ENCODE results near the gene SYNE4. TPM values are rescaled to one million over a fixed set of nuclear protein-coding genes. Genes with fewer than 3 reads are reported as not detected.

SYNE4 gene
- total and polyA plus RNA-seq, 9 of the 15 experiments (the other 6 are each of a cell fraction or from before 2014, with no cell fraction given): 0.03 to 0.65 (median 0.29) TPM

DNA sequence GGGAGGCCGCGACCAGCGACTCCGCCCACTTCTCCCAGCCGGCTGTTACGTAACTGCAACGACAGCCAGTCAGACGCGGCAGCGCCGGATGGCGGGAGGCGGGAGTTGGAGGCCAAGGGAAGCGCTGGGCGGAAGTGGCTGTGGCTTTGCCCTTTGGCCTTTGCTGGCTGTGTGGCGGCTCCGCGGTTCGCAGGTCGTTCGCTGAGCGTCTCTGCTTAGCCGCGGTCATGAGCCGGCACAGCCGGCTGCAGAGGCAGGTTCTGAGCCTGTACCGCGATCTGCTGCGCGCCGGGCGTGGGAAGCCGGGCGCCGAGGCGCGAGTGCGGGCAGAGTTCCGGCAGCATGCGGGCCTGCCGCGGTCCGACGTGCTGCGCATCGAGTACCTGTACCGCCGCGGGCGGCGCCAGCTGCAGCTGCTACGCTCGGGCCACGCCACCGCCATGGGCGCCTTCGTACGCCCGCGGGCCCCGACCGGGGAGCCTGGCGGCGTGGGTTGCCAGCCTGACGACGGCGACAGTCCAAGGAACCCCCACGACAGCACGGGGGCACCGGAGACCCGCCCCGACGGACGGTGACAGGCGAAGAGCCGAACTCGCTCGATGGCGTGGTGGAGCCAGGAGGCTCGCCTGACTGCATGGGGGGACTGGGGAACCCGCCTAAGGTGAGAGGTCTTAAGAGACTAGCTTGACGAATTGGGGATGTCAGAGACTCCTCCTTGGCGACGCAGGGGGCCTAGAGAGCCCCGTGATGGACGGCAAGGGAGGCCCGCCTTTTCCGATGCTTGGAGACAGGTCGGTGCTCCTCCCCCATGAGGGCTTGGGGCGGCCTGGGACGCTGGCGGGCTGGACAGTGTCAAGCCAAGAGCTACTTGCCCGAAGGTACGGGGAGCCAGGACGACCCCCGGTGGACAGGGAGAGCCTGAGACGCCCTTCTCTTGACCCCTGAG, 13.3 kb downstream of the SYNE4 start, which contains the start of gene SDHAF1 (continued):
- TF ChIP-seq U2AF1 (optimal IDR thresholded peaks at IDR 0.05; ENCODE audit: low read depth, low read length) (peak; percentile 63), ZNF253 (CRISPR knock-in tag; conservative IDR thresholded peaks at IDR 0.05) (no peak), ZNF121 (CRISPR knock-in tag; conservative IDR thresholded peaks at IDR 0.05) (no peak), WHSC1 (IDR thresholded peaks at IDR 0.05; ENCODE audit: low read length) (no peak), HCFC1 (IDR thresholded peaks at IDR 0.05; ENCODE audit: low read depth, low read length) (peak; percentile 69), EP300 (IDR thresholded peaks at IDR 0.05; ENCODE audit: low read length) (no peak), PHF8 (IDR thresholded peaks at IDR 0.05; ENCODE audit: borderline replicate concordance, low read length) (peak; percentile 96; the same call in 1 of the 2 replicates), ZZZ3 (IDR thresholded peaks at IDR 0.05) (no peak), POLR3A (IDR thresholded peaks at IDR 0.05; ENCODE audit: borderline replicate concordance, extremely low read depth, insufficient read depth, insufficient read length) (no peak), TEAD2 (tag; IDR thresholded peaks at IDR 0.05) (no peak), STAT5A (IDR thresholded peaks at IDR 0.05; ENCODE audit: borderline replicate concordance, low read length) (no peak), CBX3 (IDR thresholded peaks at IDR 0.05; ENCODE audit: borderline replicate concordance in 1 of 2, low read length in 2 of 2) (peak in 1 of 2 experiments; percentile 35; a peak in 1 of 3 replicates), ZNF274 (IDR thresholded peaks at IDR 0.05; ENCODE audit: borderline replicate concordance, low read depth, low read length) (no peak), ILK (tag; IDR thresholded peaks at IDR 0.05; ENCODE audit: borderline replicate concordance, low read depth) (no peak), ZNF79 (CRISPR knock-in tag; IDR thresholded peaks at IDR 0.05; ENCODE audit: low read depth) (no peak), SMARCA4 (IDR thresholded peaks at IDR 0.05) (no peak), MCM2 (IDR thresholded peaks at IDR 0.05; ENCODE audit: low read depth) (no peak), OTX1 (CRISPR knock-in tag; IDR thresholded peaks at IDR 0.05) (no peak), MTA1 (IDR thresholded peaks at IDR 0.05; ENCODE audit: borderline replicate concordance) (peak; percentile 37; the same call in 1 of the 2 replicates), GABPB2 (CRISPR knock-in tag; conservative IDR thresholded peaks at IDR 0.05) (no peak), CEBPB (tag; IDR thresholded peaks at IDR 0.05) (peak; percentile 95), NFE2L1 (tag; IDR thresholded peaks at IDR 0.05; ENCODE audit: borderline replicate concordance, low read depth) (no peak), HIVEP1 (CRISPR knock-in tag; IDR thresholded peaks at IDR 0.05) (no peak)
- TF ChIP-seq, protein P1, sequence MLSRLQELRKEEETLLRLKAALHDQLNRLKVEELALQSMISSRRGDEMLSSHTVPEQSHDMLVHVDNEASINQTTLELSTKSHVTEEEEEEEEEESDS (CRISPR knock-in tag; IDR thresholded peaks at IDR 0.05): no peak
- TF ChIP-seq, protein P2, sequence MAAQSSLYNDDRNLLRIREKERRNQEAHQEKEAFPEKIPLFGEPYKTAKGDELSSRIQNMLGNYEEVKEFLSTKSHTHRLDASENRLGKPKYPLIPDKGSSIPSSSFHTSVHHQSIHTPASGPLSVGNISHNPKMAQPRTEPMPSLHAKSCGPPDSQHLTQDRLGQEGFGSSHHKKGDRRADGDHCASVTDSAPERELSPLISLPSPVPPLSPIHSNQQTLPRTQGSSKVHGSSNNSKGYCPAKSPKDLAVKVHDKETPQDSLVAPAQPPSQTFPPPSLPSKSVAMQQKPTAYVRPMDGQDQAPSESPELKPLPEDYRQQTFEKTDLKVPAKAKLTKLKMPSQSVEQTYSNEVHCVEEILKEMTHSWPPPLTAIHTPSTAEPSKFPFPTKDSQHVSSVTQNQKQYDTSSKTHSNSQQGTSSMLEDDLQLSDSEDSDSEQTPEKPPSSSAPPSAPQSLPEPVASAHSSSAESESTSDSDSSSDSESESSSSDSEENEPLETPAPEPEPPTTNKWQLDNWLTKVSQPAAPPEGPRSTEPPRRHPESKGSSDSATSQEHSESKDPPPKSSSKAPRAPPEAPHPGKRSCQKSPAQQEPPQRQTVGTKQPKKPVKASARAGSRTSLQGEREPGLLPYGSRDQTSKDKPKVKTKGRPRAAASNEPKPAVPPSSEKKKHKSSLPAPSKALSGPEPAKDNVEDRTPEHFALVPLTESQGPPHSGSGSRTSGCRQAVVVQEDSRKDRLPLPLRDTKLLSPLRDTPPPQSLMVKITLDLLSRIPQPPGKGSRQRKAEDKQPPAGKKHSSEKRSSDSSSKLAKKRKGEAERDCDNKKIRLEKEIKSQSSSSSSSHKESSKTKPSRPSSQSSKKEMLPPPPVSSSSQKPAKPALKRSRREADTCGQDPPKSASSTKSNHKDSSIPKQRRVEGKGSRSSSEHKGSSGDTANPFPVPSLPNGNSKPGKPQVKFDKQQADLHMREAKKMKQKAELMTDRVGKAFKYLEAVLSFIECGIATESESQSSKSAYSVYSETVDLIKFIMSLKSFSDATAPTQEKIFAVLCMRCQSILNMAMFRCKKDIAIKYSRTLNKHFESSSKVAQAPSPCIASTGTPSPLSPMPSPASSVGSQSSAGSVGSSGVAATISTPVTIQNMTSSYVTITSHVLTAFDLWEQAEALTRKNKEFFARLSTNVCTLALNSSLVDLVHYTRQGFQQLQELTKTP (IDR thresholded peaks at IDR 0.05; ENCODE audit: low read depth in 1 of 2, partially characterized antibody in 2 of 2): no peak

Data from K562 (cell line).